ENCODE measurements around the gene ING4. TPM values are rescaled to one million over a fixed set of nuclear protein-coding genes. Genes with fewer than 3 reads are reported as not detected.

Gene ING4
- total RNA-seq, 1 experiment from 2014 or later = 20.1 TPM

- Histone ChIP-seq H2BK20ac (ENCODE audit: low read depth, low read length, poor library complexity, severe bottlenecking) (no peak overlapping the region), H3K27me3 (ENCODE audit: insufficient read depth, low read length) (no peaks in the 10 kb centered on the region), H4K20me1 (ENCODE audit: control insufficient read depth, insufficient read depth, insufficient read length) (no peaks in the 10 kb centered on the region), H2BK15ac (ENCODE audit: low read depth, low read length) (no peak overlapping the region), H3K79me2 (ENCODE audit: insufficient read depth, low read length) (peaks cover 27% of the 10 kb centered on the region; the same call in 1 of the 2 replicates), H3K9me3 (ENCODE audit: control insufficient read depth, low read depth, low read length) (no peaks in the 10 kb centered on the region), H3K56ac (ENCODE audit: insufficient read length, low read depth, low read length) (no peak overlapping the region), H3K9ac (ENCODE audit: extremely low read depth, insufficient read length, low read length) (no peak overlapping the region), H3K79me1 (ENCODE audit: insufficient read depth, low read depth, low read length, poor library complexity, severe bottlenecking) (peaks cover 5% of the 10 kb centered on the region), H2BK12ac (ENCODE audit: insufficient read length, low read depth, low read length) (no peak overlapping the region), H3K23me2 (ENCODE audit: insufficient read length, low read depth, low read length, poor library complexity, severe bottlenecking) (peaks cover 5% of the 10 kb centered on the region), H3K4me1 (ENCODE audit: insufficient read depth, low read length) (peaks cover 2% of the 10 kb centered on the region; the same call in 1 of the 2 replicates), H3T11ph (ENCODE audit: low read length) (no peak overlapping the region), H3K4me2 (ENCODE audit: insufficient read depth, insufficient read length, low read length) (no peak overlapping the region), H2AK5ac (ENCODE audit: insufficient read length, low read length) (no peak overlapping the region), H4K5ac (ENCODE audit: insufficient read length, low read depth, low read length) (no peak overlapping the region), H2BK5ac (ENCODE audit: insufficient read length, low read length) (no peak overlapping the region), H2AFZ (ENCODE audit: low read length) (no peak overlapping the region), H4K8ac (replicated peaks; ENCODE audit: insufficient read length, low read depth, low read length) (no peak overlapping the region), H3K4ac (ENCODE audit: low read depth, low read length) (no peak overlapping the region), H3K27ac (ENCODE audit: insufficient read length, low read depth, low read length) (no peak overlapping the region), H3K14ac (ENCODE audit: insufficient read depth, low read length) (no peak overlapping the region), H3K18ac (ENCODE audit: insufficient read length, low read depth, low read length) (no peak overlapping the region), H2BK120ac (ENCODE audit: low read depth, low read length, poor library complexity, severe bottlenecking) (no peak overlapping the region), H3K23ac (ENCODE audit: insufficient read length, low read depth, low read length) (no peak overlapping the region), H4K91ac (ENCODE audit: insufficient read length, low read depth, low read length) (no peak overlapping the region)
- no peak for DNase-seq
- WGBS (ENCODE audit: extremely low coverage, insufficient read length, low lambda C conversion rate) = no CpG with 5 or more reads among the region's 3 CpGs
- 0 out of 7 replicates have a peak overlapping the region, but pooled peaks of 1 of the 3 experiments have one; percentile 9 for H3K27ac Mint-ChIP-seq
- H3K27me3 Mint-ChIP-seq (ENCODE audit: low read depth) = no peaks in the 10 kb centered on the region
- H3K4me3 Mint-ChIP-seq = no peak overlapping the region; a peak in 1 of 5 replicates
- H3K4me1 Mint-ChIP-seq = peaks cover 29 to 32% of the 10 kb centered on the region in 2 experiments
- TF ChIP-seq CTCF (conservative IDR thresholded peaks at IDR 0.05) = no peak
- H3K9me3 Mint-ChIP-seq = no peaks in the 10 kb centered on the region
- H3K36me3 Mint-ChIP-seq (ENCODE audit: insufficient read depth in 1 of 3, low read depth in 3 of 3) = peaks cover 65 to 84% (median 82%) of the 10 kb centered on the region in 3 experiments
Measured at GRCh38 chr12:6602526-6602925, 60.4 kb downstream of the ING4 start.

Other genes starting within 250 kb of the ING4 start
- gene CD27, start 218.2 kb downstream of the ING4 start, total RNA-seq (2021) = 0.29 and 0.37 TPM in 2 replicates
- 1.4 and 2.3 TPM in 2 replicates for gene TAPBPL, start 211.1 kb downstream of the ING4 start, total RNA-seq (2021)
- gene VAMP1, start 192.4 kb downstream of the ING4 start, total RNA-seq (2021) = 10.3 TPM in 2 replicates
- 321 and 329 TPM in 2 replicates for gene MRPL51, start 169.9 kb downstream of the ING4 start, total RNA-seq (2021)
- 105 and 114 TPM in 2 replicates for gene NCAPD2, start 169.0 kb downstream of the ING4 start, total RNA-seq (2021)
- gene GAPDH, start 128.6 kb downstream of the ING4 start, total RNA-seq (2021) = 4,581 and 4,651 TPM in 2 replicates
- gene IFFO1, start 107.1 kb downstream of the ING4 start, total RNA-seq (2021) = 16.3 and 17.9 TPM in 2 replicates
- gene NOP2, start 94.8 kb downstream of the ING4 start, total RNA-seq (2021) = 136 and 137 TPM in 2 replicates
- gene CHD4, start 55.7 kb downstream of the ING4 start, total RNA-seq (2021) = 334 and 346 TPM in 2 replicates
- 0.22 TPM in 2 replicates for gene LPAR5, start 27.2 kb downstream of the ING4 start, total RNA-seq (2021)
- gene ACRBP, start 15.7 kb downstream of the ING4 start, total RNA-seq (2021) = 1.3 and 1.9 TPM in 2 replicates
- gene ZNF384, start 26.3 kb upstream of the ING4 start, total RNA-seq (2021) = 83.5 and 88.0 TPM in 2 replicates
- gene PIANP, start 37.7 kb upstream of the ING4 start, total RNA-seq (2021) = 5.2 and 6.6 TPM in 2 replicates
- gene COPS7A, start 60.9 kb upstream of the ING4 start, total RNA-seq (2021) = 34.2 and 35.9 TPM in 2 replicates
- gene MLF2, start 90.0 kb upstream of the ING4 start, total RNA-seq (2021) = 244 and 258 TPM in 2 replicates
- gene PTMS, start 103.2 kb upstream of the ING4 start, total RNA-seq (2021) = 422 and 438 TPM in 2 replicates
- 1.7 and 2.2 TPM in 2 replicates for gene LAG3, start 109.4 kb upstream of the ING4 start, total RNA-seq (2021)
- 0.88 and 1.1 TPM in 2 replicates for gene CD4, start 126.4 kb upstream of the ING4 start, total RNA-seq (2021)
- 4.6 and 6.1 TPM in 2 replicates for gene GPR162, start 158.7 kb upstream of the ING4 start, total RNA-seq (2021)
- 55.0 and 60.2 TPM in 2 replicates for gene P3H3, start 165.3 kb upstream of the ING4 start, total RNA-seq (2021)
- 17.3 and 20.0 TPM in 2 replicates for gene GNB3, start 177.8 kb upstream of the ING4 start, total RNA-seq (2021)
- 45.1 and 48.6 TPM in 2 replicates for gene CDCA3, start 188.2 kb upstream of the ING4 start, total RNA-seq (2021)
- 143 and 144 TPM in 2 replicates for gene USP5, start 189.0 kb upstream of the ING4 start, total RNA-seq (2021)
- 1,177 and 1,211 TPM in 2 replicates for gene TPI1, start 204.4 kb upstream of the ING4 start, total RNA-seq (2021)
- 13.7 and 16.3 TPM in 2 replicates for gene SPSB2, start 210.2 kb upstream of the ING4 start, total RNA-seq (2021)
- 2.1 and 2.6 TPM in 2 replicates for gene LRRC23, start 241.7 kb upstream of the ING4 start, total RNA-seq (2021)

Data from H9 (cell line).